PC-3 (cell line): ENCODE data around the gene SLC38A2.

Source experiments
- CTCF ChIP-seq: fragments of 300-600 bp; sonication (generic); conservative IDR thresholded peaks from 2 replicates; pipeline ENCODE4 v1.5.1; 2017; ENCODE audit warnings: antibody characterized with exemption, low read depth, mild to moderate bottlenecking, low read length
- EZH2 ChIP-seq: fragments of 300-600 bp; sonication (generic); IDR thresholded peaks from one replicate; pipeline ENCODE4 v1.6.1; 2017; ENCODE audit warnings: antibody characterized with exemption, mild to moderate bottlenecking, low read length; ENCODE audit not compliant: unreplicated experiment
- EZH2phosphoT487 ChIP-seq: fragments of 300-600 bp; sonication (generic); IDR thresholded peaks from 2 replicates; pipeline ENCODE4 v1.6.1; 2018; ENCODE audit warnings: mild to moderate bottlenecking, antibody characterized with exemption, low read length, borderline replicate concordance

- TF ChIP-seq CTCF (no peak), EZH2phosphoT487 (no peak), EZH2 (no peak)
These were observed 36.8 kb upstream of the SLC38A2 start for GRCh38 chr12:46409342-46409741.
